GM21717 (cell line): ENCODE results near the gene IFT25.

Experiments
- ATAC-seq: cut with Tn5 transposase; IDR thresholded peaks from one replicate; pipeline ENCODE4 v1.9.1; 2021; ENCODE audit warnings: mild to moderate bottlenecking, moderate library complexity; ENCODE audit not compliant: unreplicated experiment

IFT25 gene

DNA sequence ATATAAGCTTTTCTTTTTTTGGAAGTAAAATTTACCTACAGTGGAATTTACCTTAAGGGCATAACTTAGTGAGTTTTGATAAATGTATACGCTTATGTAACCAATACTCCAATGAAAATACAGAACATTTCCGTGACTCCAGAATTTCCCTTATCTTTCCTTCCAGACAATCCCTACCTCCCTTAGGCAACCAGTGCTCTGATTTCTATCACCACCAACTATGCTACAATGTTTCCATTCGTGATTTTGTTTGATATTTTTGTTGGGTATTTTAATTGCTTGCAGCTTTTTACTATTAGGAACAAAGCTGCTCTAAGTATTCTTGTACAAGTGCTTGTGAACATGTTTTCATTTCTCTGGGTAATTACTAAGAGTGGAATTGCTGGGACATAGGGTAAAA, 14.6 kb downstream of the IFT25 start:
- no peak for ATAC-seq

- no peak for ATAC-seq
These were observed 16.1 kb downstream of the IFT25 start for GRCh38 chr1:53929246-53929960.

DNA sequence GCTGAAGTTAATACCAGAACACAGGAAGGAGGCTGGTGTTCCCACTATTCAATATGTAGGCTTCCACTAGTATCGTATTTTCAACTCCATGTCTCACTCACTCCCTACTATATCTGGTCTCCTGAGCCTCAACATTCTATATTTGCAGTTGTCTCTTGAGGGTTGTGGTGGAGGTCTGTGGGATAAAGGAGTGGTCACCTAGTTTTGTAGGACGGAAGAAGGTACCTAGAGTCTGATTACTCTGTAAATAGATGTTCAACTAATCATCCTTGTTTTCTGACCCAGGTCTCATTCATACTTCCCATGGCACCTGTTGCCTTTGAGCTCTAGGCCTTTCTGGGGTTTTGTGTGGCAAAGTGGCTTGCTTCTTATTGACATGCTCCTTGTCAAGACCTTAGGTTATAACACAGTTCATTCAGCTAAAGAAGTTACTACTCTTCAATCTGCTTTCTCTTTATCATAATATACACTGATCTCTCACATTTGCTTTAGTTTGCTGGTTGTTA, 18.1 kb downstream of the IFT25 start:
- ATAC-seq: no peak

- no peak for ATAC-seq
These were observed 25.8 kb downstream of the IFT25 start for GRCh38 chr1:53919675-53920066.

- ATAC-seq: no peak
These were observed 27.2 kb downstream of the IFT25 start for GRCh38 chr1:53918343-53918742.

DNA sequence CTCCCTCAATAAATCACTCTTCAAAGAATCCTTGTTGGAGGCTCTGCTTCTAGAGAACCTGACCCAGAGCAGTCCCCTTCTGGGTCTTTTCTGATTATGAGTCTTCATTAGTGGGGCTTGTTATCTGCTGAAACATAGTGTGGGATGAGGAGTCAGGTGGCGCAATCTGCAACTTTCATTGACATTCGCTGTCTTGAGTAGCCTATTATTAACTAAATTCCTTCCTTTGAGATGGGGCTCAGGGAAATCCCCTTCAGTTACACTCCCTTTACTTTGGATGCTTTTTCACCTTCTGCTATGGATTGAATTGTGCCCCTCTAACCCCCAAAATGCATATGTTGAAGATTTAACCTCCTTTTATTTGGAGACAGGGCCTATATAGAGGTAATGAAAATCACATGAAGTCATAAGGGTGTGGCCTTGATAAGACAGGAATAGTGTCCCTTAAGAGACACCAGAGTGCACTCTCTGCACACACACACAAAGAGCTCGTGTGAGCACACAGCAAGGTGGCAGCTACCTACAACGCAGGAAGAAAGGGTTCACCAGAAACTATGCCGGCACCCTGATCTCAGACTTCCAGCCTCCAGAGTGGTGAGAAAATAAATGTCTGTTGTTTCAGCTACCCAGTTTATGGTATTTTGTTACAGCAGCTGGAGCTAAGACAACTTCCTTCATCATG, 32.0 kb downstream of the IFT25 start:
- ATAC-seq: no peak

- ATAC-seq: no peak
These were observed 34.1 kb downstream of the IFT25 start for GRCh38 chr1:53911442-53911841.

DNA sequence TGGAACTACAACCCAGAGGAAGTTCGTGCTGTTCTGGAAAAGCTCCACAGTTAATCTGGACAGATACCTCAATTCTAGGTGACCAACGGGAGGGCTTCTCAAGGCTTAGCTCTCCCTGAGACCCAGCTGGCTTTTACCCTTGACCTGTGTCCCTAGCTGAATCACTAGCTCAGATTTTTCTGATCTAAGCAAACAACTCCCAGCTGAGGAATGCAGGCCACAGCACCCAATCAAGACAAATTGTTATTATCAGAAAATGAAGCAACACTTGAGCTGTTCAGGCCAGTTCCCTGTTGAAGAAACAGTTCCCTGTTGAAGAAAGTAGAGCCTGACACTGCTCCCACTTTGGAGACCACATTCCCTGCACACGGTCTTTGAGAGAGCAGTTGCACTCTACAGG, 35.6 kb downstream of the IFT25 start:
- no peak for ATAC-seq

- ATAC-seq: no peak
These were observed 39.4 kb downstream of the IFT25 start for GRCh38 chr1:53906121-53906520.

DNA sequence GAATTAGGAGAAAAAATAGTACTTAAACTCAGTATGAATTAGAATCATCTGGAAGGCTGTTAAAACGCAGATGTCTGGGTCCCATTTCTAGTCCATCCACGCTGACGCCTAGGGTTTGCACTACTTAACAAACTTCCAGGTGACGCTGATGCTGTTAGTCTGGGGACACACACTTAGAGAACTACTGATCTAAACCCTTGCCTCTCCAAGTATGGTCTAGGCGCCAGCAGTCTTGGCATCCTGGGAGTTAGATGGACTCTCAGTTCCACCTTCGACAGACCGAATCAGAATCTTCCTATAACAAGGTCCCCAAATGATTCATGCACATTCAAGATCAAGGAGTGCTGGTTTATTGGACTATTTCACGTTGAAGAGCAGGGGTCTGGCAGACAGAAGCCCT, 40.0 kb downstream of the IFT25 start:
- ATAC-seq: no peak

DNA sequence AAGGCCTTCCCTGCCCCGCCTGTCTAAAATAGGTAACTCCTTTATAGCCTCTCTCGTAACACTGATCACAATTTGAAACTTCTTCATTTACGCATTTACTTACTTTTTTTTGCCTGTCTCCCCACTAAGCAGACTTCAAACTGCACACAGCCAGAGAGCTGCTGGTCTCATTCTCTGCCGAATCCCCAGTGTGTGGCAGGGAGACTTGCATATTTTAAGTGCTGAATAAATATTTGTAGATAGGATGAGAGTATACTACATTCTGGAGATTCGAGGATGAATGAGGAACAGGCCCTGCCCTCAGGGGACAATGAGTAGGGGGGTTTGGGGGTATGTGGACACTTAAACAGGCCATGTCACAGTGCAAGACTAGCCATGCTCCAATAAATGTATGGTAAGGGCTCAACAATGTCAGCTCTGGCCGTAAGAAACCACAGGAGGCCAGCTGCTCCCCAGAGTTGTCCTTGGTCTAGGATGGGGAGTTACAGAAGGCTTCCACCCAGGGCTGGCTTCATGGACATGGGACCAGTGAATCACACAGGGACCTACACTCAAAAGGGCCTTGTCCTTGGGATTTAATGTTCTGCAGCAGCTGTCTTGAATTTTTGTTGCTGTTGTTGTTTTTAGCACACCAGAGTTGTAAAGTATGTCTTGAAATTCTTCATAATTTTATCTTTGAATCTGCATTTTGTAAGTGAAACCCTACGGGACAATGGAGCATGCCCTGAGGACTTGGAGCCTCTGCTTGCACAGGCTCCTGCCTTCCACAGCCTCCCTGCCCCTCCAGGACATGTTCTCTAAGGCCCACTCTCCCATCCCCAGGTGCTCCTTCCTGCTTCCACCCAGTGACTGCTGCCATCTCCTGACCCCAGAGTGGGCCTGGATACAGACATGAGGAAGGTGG, 43.0 kb downstream of the IFT25 start:
- no peak for ATAC-seq

DNA sequence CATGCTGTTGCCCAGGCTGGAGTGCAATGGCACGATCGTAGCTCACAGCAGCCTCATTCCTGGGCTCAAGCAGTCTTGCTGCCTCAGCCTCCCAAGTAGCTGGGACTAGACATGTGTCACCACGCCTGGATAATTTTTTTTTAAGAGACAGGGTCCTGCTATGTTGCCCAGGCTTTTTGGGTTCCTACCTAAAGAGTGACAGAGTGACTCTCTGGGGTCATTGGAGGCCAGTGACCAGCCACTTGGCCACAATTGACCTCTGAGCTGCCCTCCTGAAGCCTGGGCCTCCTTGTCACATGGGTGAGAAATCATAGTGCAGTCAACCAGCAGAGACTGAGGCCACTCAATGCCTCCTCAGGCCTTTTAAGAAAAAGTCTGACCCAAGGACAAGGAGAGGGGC, 45.8 kb downstream of the IFT25 start:
- no peak for ATAC-seq

- ATAC-seq: no peak
These were observed 46.3 kb downstream of the IFT25 start for GRCh38 chr1:53899206-53899628.

GRCh38 chr1:53896635-53897229, 48.8 kb downstream of the IFT25 start:
- no peak for ATAC-seq

- no peak for ATAC-seq
These were observed 50.1 kb downstream of the IFT25 start for GRCh38 chr1:53895421-53895820.

DNA sequence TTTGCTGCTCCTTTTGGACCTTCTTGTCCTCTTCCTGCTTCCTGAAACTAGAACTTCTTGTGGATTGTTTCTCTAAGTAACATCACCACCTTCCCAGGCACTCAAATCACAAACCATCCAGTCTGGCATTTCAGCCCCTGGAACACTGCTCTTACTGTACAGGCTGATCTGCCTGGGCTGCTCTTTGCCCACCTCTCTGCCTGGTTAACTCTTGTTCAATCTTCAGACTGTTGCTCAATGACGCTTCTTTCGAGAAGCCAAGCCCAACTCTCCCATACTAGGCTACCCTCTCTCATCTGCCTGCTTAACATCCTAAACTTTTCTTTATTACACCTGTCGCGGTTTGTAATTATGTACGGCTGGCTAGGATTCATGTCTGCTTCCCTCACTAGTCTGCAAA, 50.9 kb downstream of the IFT25 start:
- ATAC-seq: no peak

- no peak for ATAC-seq
These were observed 51.4 kb downstream of the IFT25 start, which contains the start of gene DIO1 for GRCh38 chr1:53893999-53894636. Gene DIO1, plus strand, starts transcription at chr1:53894187. Its CDS starts 24 bp downstream, at chr1:53894211.

DNA sequence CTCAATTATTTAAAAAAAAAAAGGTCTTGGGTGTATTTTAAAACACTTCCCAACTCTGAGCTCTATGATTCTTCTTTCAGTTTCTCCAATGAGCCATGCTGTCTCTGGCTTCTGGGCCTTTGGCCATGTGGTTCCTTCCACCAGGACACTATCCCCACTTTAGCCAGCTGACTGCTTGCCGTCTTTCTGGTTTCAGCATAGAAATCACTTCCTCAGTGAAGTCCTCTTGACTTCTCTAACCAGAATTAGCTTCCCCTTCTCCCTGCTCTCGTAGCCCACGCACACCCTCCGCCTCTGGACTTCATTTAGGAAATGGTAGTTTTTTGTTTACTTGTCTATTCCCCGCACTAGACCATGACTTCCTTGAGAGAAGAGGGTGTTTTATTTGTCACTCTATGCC, 52.6 kb downstream of the IFT25 start:
- no peak for ATAC-seq

- no peak for ATAC-seq
These were observed 53.8 kb downstream of the IFT25 start for GRCh38 chr1:53891678-53892077.

- no peak for ATAC-seq
These were observed 54.5 kb downstream of the IFT25 start for GRCh38 chr1:53891018-53891417.
